Right forelimb (tissue), 1 donor: ENCODE results near the gene HPCAL1.
"Not testable (repeated sequence)": the region's sequence is repeated elsewhere in the genome, so short reads cannot be mapped to it uniquely, and the experiment has no call there.

Experiments
- DNase-seq: peaks from one replicate; pipeline ENCODE4 v3.0.0-alpha.2; 2018

The HPCAL1 gene

GRCh38 chr2:10285191-10285555 is 17.5 kb upstream of the HPCAL1 start:
- no peak for DNase-seq

- DNase-seq = peak; percentile 71
Observed at GRCh38 chr2:10285556-10286198, 17.0 kb upstream of the HPCAL1 start.

GRCh38 chr2:10286216-10287037 is 16.3 kb upstream of the HPCAL1 start:
- no peak for DNase-seq

GRCh38 chr2:10287761-10288160 is 14.9 kb upstream of the HPCAL1 start:
- DNase-seq = no peak

- DNase-seq = no peak
Observed at GRCh38 chr2:10288606-10289005, 14.1 kb upstream of the HPCAL1 start.

- DNase-seq = no peak
Observed at GRCh38 chr2:10289352-10289751, 13.4 kb upstream of the HPCAL1 start.

GRCh38 chr2:10289891-10290290 is 12.8 kb upstream of the HPCAL1 start:
- DNase-seq = no peak

- not testable (repeated sequence) for DNase-seq
Observed at GRCh38 chr2:10291376-10291775, 11.3 kb upstream of the HPCAL1 start.

- DNase-seq = no peak
Observed at GRCh38 chr2:10292033-10292432, 10.7 kb upstream of the HPCAL1 start.

GRCh38 chr2:10293603-10294002 is 9.1 kb upstream of the HPCAL1 start:
- DNase-seq = no peak

GRCh38 chr2:10294077-10294476 is 8.6 kb upstream of the HPCAL1 start:
- DNase-seq = no peak

GRCh38 chr2:10295649-10296048 is 7.1 kb upstream of the HPCAL1 start:
- not testable (repeated sequence) for DNase-seq

GRCh38 chr2:10296142-10296541 is 6.6 kb upstream of the HPCAL1 start:
- no peak for DNase-seq

- DNase-seq = no peak
Observed at GRCh38 chr2:10297191-10297830, 5.4 kb upstream of the HPCAL1 start.

GRCh38 chr2:10297959-10298531 is 4.7 kb upstream of the HPCAL1 start:
- DNase-seq = no peak

GRCh38 chr2:10298777-10299176 is 3.9 kb upstream of the HPCAL1 start:
- not testable (repeated sequence) for DNase-seq

- no peak for DNase-seq
Observed at GRCh38 chr2:10300328-10300920, 2.3 kb upstream of the HPCAL1 start.

- DNase-seq = no peak
Observed at GRCh38 chr2:10300997-10301940, 1.4 kb upstream of the HPCAL1 start.

GRCh38 chr2:10301941-10302478 is 694 bp upstream of the HPCAL1 start:
- no peak for DNase-seq

GRCh38 chr2:10303181-10303693 is 533 bp downstream of the HPCAL1 start:
- peak; percentile 63 for DNase-seq

- DNase-seq = peak; percentile 71
Observed at GRCh38 chr2:10303694-10304378, 1.1 kb downstream of the HPCAL1 start.
